HG03060 (cell line): ENCODE data around the gene PPP1R7.

Experiments used
- ATAC-seq: cut with Tn5 transposase; IDR thresholded peaks from one replicate; pipeline ENCODE4 v1.9.1; 2021; ENCODE audit warnings: low read depth, moderate number of reproducible peaks; ENCODE audit not compliant: unreplicated experiment

The PPP1R7 gene

DNA sequence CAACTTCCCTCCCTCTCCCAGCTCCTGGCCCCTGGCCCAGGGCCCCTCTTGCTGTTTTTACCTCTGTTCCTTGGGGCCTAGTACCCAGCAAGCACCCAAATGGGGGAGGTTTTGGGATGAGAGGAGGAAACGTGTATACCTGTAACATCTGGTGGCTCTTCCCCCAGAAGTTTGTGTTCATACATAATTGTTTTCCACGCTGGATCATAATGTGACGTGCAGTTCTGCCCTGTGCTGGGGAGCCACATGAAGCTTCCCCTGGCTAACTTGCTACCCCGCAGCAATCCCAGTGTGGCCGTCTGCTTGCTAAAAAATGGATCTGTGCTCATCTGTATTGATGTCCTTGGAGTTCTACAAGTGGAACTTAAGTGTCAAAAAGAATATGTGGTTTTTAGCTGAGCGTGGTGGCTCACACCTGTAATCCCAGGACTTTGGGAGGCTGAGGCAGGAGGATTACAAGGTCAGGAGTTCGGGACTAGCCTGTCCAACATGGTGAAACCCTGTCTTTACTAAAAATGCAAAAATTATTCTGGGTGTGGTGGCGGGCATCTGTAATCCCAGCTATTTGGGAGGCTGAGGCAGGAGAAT is 74.7 kb downstream of the PPP1R7 start:
- ATAC-seq: no peak

DNA sequence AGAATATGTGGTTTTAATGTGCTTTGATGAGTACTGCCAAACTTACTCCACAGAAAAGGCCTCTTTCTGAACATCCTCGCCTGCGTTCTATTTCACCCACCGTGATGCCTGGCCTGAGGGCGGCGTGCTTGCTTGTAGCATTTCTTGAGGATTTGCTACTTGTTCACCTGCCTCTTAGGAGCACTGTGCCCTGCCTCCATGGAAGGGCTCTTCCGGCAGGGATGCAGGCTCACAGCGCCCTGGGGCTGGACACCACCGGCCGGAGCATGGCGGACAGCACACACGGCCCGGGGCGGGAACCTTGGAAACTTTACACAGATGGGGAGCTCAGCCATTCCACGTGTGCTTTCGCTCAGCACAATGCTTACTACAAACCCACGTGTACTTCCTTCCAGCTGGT is 75.3 kb downstream of the PPP1R7 start:
- no peak for ATAC-seq

DNA sequence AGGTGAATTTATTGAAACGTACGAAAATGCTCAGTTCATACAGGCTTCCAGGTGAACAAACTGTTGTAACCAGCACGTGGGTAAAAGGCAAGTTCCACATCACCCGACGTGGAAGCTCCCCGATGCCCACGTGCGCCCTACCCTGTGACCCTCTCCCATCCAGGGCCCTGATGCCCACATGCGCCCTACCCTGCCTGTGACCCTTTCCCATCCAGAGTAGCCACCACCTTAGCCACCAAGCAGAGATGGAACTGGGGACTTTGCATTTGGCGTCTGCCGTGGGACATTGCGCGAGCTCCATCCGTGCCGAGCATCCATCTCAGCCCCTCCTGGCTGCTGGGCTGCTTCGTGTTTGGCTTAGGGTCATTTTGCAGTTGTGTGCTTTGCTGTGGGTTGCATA is 75.7 kb downstream of the PPP1R7 start:
- ATAC-seq: no peak

DNA sequence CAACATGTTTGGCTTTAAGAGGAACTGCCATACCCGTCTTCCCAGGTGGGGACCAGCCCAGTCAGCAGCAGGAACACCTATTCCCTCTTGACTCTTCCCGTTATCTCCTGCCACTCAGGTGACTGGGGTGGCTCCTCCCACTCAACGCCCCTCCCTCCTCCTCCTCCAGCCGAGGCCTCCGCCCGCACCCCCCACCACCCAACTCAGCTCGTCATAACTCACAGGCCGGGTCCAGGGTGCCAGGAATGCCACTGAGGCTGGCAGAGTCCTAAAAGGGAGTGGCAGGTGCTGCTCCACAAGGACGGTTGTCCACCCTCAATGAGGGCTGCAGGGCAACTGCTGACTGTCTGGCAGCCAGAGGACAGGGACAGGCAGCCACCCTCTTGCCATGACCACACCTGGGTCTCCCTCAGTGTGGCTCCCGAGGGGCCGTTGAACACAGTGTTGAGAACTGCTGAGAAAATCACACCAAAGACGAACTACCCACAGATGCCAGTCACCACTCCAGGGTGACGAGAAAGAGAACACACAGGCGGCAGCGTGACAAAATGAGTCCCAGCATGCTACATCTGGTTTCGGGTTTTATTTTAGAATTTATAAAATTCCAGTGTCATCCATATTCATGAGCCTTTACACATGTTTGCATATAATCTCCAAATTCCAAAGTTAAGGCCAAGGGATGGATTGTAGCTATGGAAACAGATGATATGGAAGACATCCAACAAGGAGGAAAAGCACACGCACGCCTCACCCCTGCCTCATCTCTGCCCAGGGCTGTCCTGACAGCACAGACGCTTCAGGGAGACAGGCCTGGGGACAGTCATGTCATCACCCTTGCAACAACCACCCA is 76.7 kb downstream of the PPP1R7 start:
- no peak for ATAC-seq

DNA sequence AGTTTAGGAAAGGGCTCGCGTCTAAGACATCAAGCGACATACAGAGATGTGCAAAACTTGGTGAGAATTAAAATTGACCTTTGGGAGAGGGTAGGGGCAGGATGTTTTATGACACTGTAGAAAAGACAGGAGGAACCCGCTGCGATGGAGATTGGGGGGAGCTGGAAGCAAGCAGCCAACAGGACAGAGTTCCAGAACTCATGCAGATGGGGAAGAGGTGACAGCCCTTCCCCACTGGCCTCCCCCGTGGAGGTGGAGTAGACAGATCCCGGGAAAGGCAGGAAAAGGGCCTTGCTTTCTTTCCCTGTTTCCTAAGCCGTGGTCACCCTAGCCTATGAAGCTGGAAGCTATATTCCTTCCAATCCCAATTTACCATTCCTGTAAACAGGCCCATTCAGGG is 77.3 kb downstream of the PPP1R7 start:
- ATAC-seq: no peak

DNA sequence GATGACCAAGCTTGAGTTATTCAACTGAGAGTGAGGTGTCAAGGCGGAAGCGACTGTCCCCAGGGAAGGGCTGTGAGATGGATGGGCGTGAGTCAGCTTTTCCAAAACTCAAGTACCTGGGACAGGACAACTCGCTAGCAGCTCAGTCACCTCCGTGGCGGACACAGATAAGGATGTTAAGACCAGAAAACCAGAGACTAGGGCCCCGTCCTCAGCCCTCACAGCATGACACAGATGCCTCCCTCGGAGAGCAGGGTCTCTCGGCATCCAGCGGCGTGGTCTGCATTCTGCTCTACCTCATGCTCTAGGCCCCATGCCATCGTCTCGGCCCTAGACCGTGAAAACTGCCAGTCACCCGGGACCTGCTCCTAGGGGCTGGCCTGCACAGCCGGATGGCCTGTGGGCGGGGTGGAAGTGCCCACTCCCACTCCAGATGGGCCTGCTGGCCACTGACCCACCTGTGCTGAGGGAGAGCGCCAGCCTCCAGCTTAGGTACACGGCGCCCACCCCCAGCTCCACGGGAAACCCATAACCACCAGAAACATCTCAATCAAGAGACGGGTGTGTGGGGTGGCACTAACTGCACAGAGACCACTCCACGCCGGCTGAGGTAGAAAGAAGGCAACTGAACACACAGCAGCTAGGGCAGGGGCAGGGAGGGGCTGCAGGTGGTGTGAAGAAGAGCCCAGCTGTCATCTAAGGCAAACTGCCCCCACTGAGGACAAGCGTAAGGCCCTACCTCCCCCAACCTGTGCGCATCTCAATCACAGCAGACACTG is 78.0 kb downstream of the PPP1R7 start:
- no peak for ATAC-seq

DNA sequence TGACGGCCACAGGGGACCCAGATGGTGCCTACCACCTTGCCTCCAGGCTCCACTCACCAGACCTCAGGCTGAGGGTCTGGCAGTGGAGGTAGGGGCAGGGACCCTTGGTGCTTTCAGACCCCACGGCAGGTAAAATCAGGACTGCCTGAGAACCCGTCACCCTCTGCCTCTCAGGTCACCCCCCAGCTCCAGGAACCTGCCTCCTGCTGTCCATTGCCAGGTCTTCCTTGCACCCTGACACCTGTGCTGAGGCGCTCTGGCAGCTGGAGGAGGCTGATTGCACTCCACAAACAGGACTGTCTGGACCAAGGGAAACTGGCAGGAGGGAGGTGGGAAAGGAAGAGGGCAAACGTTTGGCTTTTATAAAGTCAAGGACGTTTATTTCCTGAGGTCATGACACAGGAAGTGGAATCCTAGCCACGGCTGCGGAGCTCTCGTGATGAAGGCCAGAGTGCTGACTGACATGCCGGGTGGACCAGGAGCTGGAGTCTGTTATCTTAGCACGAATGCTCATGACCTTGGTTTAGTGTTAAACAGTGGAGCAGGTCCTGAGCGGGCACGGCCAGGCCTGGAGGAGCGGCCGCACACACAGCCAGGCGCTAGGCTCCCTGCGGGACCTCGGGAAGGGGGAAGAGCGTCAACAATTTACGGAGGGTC is 78.7 kb downstream of the PPP1R7 start:
- no peak for ATAC-seq

DNA sequence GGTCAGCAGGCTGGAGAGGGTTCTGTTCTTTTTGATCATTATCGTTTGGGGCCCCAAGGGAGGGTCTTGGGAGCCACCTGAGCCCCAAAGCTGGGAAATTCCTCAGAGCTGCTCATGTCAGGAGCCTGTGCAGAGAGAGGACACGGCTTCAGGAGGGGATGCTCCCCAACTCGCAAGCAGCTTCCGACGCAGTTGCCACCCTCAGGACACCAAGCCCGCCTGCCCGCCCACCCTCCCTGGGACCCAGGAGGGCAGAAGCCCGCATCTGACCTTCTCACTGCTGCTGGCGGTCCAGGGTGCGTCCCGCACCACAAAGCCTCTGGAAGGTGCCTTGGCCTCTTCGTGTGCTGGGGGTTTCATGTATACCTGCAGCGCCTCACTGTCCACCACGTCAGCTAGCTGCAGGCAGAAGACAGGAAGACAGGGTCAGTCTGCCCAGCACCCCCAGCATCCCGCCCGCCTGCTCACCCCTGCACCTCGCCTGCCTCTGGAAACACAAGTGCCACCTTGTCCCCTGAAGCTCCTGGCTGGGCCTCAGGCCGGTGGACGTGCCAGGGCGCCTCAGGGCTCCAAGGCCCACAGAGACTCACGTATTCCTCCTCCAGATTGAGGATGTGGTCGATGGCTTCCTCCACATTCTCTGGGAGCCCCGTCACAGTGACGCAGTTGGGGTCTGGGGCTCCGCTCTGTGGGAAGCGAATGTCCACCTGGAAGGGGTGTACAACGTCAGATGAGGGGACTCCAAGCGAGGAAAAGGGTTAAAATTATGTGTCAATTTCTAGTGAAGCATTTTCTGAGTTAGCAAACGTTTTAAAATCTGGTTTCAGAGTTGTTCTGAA is 79.5 kb downstream of the PPP1R7 start:
- ATAC-seq: no peak

DNA sequence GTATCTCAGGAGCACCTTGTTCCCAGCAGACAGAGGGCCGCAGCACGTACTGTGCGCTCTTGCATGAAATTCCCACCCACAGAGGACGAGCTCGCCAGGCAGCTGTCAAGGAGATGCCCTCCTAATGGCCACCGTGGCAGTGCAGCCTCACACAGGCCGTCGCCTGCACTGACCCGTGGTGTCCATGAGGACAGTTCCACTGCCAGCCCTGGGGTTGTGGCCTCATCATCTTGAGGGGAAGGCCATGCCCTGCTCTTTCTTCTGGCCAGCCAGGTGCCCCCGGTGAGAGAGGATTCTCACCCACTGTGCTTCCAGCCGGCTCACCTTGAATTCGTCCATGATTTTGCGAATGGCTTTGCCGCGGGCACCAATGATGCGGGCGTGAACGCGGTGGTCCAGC is 80.2 kb downstream of the PPP1R7 start:
- ATAC-seq: no peak

DNA sequence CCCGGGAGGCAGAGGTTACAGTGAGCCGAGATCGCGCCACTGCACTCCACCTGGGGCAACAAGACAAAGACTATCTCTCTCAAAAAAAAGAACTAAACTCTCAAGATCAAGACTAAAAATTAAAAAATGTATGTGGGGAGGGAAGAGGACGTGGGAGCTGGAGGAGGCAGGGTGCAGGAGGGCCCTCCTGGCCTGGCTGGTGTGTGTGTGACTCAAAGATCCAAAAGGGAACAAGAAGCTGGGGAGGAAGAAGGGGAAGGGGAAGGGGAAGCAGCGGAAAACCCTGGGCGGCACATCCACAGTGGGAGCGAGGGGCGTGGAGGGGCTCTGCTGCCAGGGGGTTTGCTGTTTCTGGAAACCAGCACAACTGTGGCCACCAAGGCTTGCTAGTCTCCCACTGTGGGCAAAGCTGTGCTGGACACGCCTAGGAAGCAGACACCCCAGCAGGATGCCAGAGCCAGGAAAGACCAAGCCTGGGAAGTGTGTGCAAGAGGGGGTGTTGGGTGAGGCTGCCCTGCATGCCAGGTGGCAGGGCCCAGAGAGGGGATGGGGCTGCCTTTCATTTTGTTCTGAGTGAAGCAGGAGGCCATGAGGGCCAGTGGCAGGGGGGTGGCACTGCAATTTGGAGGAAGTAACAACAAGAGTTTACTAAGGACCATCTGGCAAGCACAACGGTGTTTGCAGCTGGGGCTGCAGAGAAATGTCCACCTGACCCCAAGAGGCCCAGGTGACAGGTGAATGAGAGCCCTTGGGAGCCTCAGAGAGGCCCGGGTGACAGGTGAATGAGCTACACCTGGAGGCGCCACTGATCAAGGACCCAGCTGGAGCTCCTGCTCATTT is 82.7 kb downstream of the PPP1R7 start:
- no peak for ATAC-seq
